Lung (tissue), 12 donors: ENCODE measurements around the gene MGAT3. TPM values are rescaled to one million over a fixed set of nuclear protein-coding genes. Genes with fewer than 3 reads are reported as not detected.
A peak's percentile ranks its signal among the peaks of the same experiment; 100 is the strongest.

ENCODE experiments used
- ATAC-seq: fragments of 200-7000 bp; cut with Tn5 transposase; one replicate; pipeline ENCODE4 v1.9.1; 2020; ENCODE audit warnings: moderate number of reproducible peaks; ENCODE audit not compliant: insufficient read depth, low FRiP score
- DNase-seq, 3 donors: peaks; one replicate each; pipeline ENCODE4 v3.0.0-alpha.2; 2013 to 2017
- H3K27ac ChIP-seq, 2 donors: one replicate each; pipeline ENCODE4 v1.5.1; 2013; ENCODE audit warnings: mild to moderate bottlenecking in 2 of 2, moderate library complexity in 2 of 2, control low read depth in 1 of 2, inconsistent platforms in 1 of 2, low read depth in 1 of 2, low read length in 1 of 2
- H3K27me3 ChIP-seq, 3 donors: one replicate each; pipeline ENCODE4 v1.5.1; 2013; ENCODE audit warnings: low read length in 2 of 3; ENCODE audit not compliant: control insufficient read depth in 3 of 3, insufficient read depth in 3 of 3
- H3K36me3 ChIP-seq, 4 donors: one replicate each; pipeline ENCODE4 v1.5.1; 2013; ENCODE audit warnings: low read length in 4 of 4, mild to moderate bottlenecking in 1 of 4, moderate library complexity in 1 of 4; ENCODE audit not compliant: control insufficient read depth in 4 of 4, insufficient read depth in 4 of 4
- H3K4me1 ChIP-seq, 5 donors: one replicate each; pipeline ENCODE4 v1.5.1; 2013; ENCODE audit warnings: low read length in 5 of 5, mild to moderate bottlenecking in 2 of 5, moderate library complexity in 1 of 5; ENCODE audit not compliant: control insufficient read depth in 5 of 5, insufficient read depth in 5 of 5
- H3K4me3 ChIP-seq: one replicate; pipeline ENCODE4 v1.5.1; 2013; ENCODE audit warnings: mild to moderate bottlenecking, control low read depth, moderate library complexity
- H3K9ac ChIP-seq, 2 donors: one replicate each; pipeline ENCODE4 v1.5.1; 2013; ENCODE audit warnings: low read length in 2 of 2, control low read depth in 1 of 2; ENCODE audit not compliant: insufficient read depth in 1 of 2
- H3K9me3 ChIP-seq, 4 donors: one replicate each; pipeline ENCODE4 v1.5.1; 2013; ENCODE audit warnings: low read length in 3 of 4, mild to moderate bottlenecking in 1 of 4, moderate library complexity in 1 of 4; ENCODE audit not compliant: control insufficient read depth in 4 of 4, insufficient read depth in 3 of 4
- CTCF ChIP-seq: IDR thresholded peaks from 2 replicates; pipeline ENCODE4 v1.5.1; 2012; ENCODE audit warnings: mild to moderate bottlenecking; ENCODE audit errors: control extremely low read depth, extremely low read depth
- WGBS, 2 donors: extraction: QIAGEN DNeasy Blood & Tissue Kit; methylation state at CpG; one replicate each; pipeline ENCODE4 v1.1.7; 2013; 5-methylcytosine and 5-hydroxymethylcytosine counted together
- polyA plus RNA-seq, 2 donors: library from polyadenylated mRNA; stranded (reverse); fragments of 200-250 nt; gene quantifications; one replicate each; pipeline ENCODE4 v1.2.1, GENCODE V29; 2013
- total RNA-seq, 2 donors: library from RNA; depleted of rRNA in 1 of 2; stranded (reverse); fragments of >200 nt in 1 of 2; gene quantifications; one replicate each; pipeline ENCODE4 v1.2.1, GENCODE V29; 2014 to 2021
- donor health status: control.
- donor health status: control.
- donor health status: Bipolar disorder and iron deficiency.
- donor health status: healthy.
- donor health status: DM: yes; HTN: yes; CAD: no.

Gene MGAT3
- total and polyA plus RNA-seq, 4 donors = 5.6 to 19.4 (median 5.9) TPM

- H3K36me3 ChIP-seq = peaks cover 13 to 43% (median 33%) of the 10 kb centered on the region in 4 donors
- no peak overlapping the region for H3K9ac ChIP-seq
- 49 to 59% methylated on average over 8 of the region's 8 CpGs for WGBS, 2 donors
- H3K27ac ChIP-seq = no peak overlapping the region
- DNase-seq (peak in 2 of 3 donors; percentile 59 to 63), ATAC-seq (no peak)
- no peak overlapping the region for H3K4me3 ChIP-seq
- peak; percentile 56 for TF ChIP-seq CTCF
- H3K9me3 ChIP-seq = no peaks in the 10 kb centered on the region
- H3K27me3 ChIP-seq = no peaks in the 10 kb centered on the region
- H3K4me1 ChIP-seq = peaks cover 0 to 15% (median 3%) of the 10 kb centered on the region in 5 donors
Observed at GRCh38 chr22:39514373-39514973, 57.7 kb downstream of the MGAT3 start.

- no peak for ATAC-seq
- 89 to 93% methylated on average over 12 of the region's 12 CpGs for WGBS, 2 donors
- no peak overlapping the region for H3K27ac ChIP-seq
- no peak for DNase-seq
- H3K36me3 ChIP-seq = peaks cover 10 to 38% (median 30%) of the 10 kb centered on the region in 4 donors
- no peaks in the 10 kb centered on the region for H3K27me3 ChIP-seq
- H3K9ac ChIP-seq = no peak overlapping the region
- H3K9me3 ChIP-seq = no peaks in the 10 kb centered on the region
- H3K4me3 ChIP-seq = no peak overlapping the region
- H3K4me1 ChIP-seq = peaks cover 0 to 15% (median 3%) of the 10 kb centered on the region in 5 donors
- TF ChIP-seq CTCF = no peak
Observed at GRCh38 chr22:39515266-39516050, 58.6 kb downstream of the MGAT3 start.

- peaks cover 0 to 29% (median 3%) of the 10 kb centered on the region in 5 donors for H3K4me1 ChIP-seq
- ATAC-seq = no peak
- TF ChIP-seq CTCF = no peak
- DNase-seq = no peak
- H3K36me3 ChIP-seq = peaks cover 10 to 45% (median 37%) of the 10 kb centered on the region in 4 donors
- no peaks in the 10 kb centered on the region for H3K9me3 ChIP-seq
- H3K27ac ChIP-seq = no peak overlapping the region
- H3K4me3 ChIP-seq = no peak overlapping the region
- H3K27me3 ChIP-seq = no peaks in the 10 kb centered on the region
- 77 to 84% methylated on average over 3 of the region's 3 CpGs for WGBS, 2 donors
- no peak overlapping the region for H3K9ac ChIP-seq
Observed at GRCh38 chr22:39517470-39517869, 60.7 kb downstream of the MGAT3 start.
